ENCODE results near the gene IVNS1ABP.
"Not testable (repeated sequence)": the region's sequence is repeated elsewhere in the genome, so short reads cannot be mapped to it uniquely, and the experiment has no call there.

The IVNS1ABP gene

GRCh38 chr1:185257116-185257949 is 59.7 kb downstream of the IVNS1ABP start:
- not testable (repeated sequence) for DNase-seq (ENCODE audit: low spot score)

- not testable (repeated sequence) for DNase-seq (ENCODE audit: low spot score)
These were observed 61.4 kb downstream of the IVNS1ABP start for GRCh38 chr1:185255595-185255994.

- not testable (repeated sequence) for DNase-seq (ENCODE audit: low spot score)
These were observed 64.6 kb downstream of the IVNS1ABP start for GRCh38 chr1:185252404-185252803.

- DNase-seq (ENCODE audit: low spot score), result not testable (repeated sequence)
These were observed 65.1 kb downstream of the IVNS1ABP start for GRCh38 chr1:185251928-185252327.

GRCh38 chr1:185250063-185250462 is 67.0 kb downstream of the IVNS1ABP start:
- no peak for DNase-seq (ENCODE audit: low spot score)

- no peak for DNase-seq (ENCODE audit: low spot score)
These were observed 67.5 kb downstream of the IVNS1ABP start for GRCh38 chr1:185249563-185249962.

All from cerebellar cortex (tissue), 1 donor.